GM21619 (cell line): ENCODE results near the gene KRT31.
"Not testable (repeated sequence)": the region's sequence is repeated elsewhere in the genome, so short reads cannot be mapped to it uniquely, and the experiment has no call there.

Experiments
- ATAC-seq: cut with Tn5 transposase; IDR thresholded peaks from one replicate; pipeline ENCODE4 v1.9.1; 2021; ENCODE audit not compliant: unreplicated experiment

Gene KRT31

GRCh38 chr17:41396996-41397660 is at the start of gene KRT31:
Gene KRT31, minus strand, starts transcription at chr17:41397608. Its CDS starts 69 bp downstream, at chr17:41397539.
- no peak for ATAC-seq

DNA sequence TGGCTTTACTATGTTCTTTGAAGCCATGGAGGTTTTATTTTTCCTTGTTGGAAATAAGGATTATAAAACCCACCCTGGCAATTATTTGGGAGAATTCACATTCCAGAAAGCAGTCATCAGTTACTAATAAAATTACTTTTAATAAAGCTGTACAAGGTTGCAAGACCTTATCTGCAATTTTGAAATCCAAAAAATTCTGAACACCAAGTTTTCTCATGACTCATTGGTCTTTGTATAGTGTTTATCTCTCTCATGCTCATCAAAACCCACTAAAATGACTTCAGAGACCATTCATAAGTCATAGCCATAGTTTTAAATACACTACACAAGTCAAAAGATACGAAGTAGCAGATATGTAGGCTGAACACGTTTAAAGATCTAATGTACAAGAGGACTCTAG is 49.4 kb upstream of the KRT31 start:
- no peak for ATAC-seq

- no peak for ATAC-seq
Measured at GRCh38 chr17:41444640-41445039, 47.2 kb upstream of the KRT31 start.

DNA sequence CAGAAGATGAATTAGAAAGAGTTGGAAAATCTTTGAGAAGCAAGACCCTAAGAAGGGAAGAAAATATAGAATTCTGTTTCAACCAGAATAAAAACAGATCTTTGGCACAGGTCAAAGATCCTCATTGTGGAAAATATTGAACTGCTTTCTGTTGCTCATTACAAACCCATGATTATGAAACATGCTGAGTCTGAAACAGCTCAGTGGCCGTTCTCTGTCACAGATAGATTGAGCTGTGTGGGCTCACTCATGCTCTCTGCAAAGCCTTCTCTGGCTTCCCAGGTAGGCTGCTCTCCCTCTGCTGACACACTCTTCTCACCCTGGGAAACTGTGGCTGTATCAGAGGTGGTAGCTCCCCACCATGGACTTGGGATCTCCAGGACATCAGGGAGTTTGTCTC is 46.8 kb upstream of the KRT31 start:
- no peak for ATAC-seq

- no peak for ATAC-seq
Measured at GRCh38 chr17:41442739-41443138, 45.3 kb upstream of the KRT31 start.

DNA sequence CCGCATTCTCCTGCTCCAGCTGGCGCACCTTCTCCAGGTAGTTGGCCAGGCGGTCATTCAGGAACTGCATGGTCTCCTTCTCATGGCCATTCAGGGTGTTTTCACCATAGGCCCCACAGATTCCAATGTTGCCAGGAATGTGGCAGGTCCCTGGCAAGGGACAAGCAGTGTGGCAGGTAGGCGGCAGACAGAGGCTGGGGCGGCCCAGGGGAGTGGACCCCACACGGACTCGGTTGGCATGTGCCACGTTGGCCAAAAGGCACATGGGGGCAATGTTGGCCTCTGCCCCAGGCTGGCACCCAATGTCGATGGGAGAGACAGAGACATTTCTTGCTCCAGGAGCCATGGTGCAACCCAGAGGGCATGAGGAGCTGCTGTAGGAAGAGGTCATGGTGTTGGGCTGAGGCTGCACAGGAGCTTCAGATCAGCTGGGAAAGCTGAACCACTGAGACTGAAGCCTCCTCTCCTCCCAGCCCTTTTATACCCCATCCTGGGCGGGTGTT is 43.2 kb upstream of the KRT31 start, which contains the start of gene KRT38:
Gene KRT38, minus strand, starts transcription at position 453 of the 503 bp plus-strand sequence. Its CDS starts 62 bp downstream, at position 391.
- no peak for ATAC-seq

- ATAC-seq, result no peak
Measured at GRCh38 chr17:41439375-41439774, 42.0 kb upstream of the KRT31 start.

DNA sequence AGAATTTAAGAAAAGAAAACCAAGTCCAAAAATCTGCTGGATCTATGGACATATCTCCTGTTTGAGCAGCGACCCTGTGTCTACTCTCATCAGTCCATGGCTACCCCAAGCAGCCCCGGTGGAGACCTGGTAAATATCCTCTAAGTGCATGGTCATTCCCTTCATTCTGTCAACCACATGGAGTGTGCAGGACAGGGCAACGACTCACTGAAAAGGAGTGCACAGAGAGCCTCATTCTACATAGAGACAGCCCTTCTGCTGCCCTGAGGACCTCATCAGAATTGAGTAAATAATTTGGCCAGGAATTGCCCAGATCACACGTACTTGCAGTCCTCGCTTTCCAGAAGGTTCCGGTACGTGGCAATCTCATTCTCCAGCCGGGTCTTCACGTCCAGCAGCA is 40.4 kb upstream of the KRT31 start:
- no peak for ATAC-seq

DNA sequence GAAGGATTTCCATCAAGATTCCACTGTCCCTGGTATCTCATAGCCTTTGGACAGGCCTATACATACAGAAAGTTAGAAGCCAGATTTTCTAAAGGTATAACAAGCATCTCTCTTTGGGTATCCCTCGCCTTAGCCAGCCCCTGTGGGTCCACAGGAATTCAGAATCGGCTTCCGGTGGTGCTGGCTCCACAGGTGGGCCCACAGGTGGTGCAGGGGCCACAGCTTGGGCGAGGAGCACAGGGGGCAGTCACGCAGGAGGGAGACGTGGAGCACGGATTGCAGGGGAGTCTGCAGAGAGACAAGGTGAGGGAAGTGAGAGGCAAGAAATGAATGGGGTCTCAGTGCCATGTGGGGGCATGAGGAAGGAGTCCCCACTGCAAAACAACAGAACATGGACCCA is 39.8 kb upstream of the KRT31 start:
- no peak for ATAC-seq

- no peak for ATAC-seq
Measured at GRCh38 chr17:41434415-41434814, 37.0 kb upstream of the KRT31 start.

DNA sequence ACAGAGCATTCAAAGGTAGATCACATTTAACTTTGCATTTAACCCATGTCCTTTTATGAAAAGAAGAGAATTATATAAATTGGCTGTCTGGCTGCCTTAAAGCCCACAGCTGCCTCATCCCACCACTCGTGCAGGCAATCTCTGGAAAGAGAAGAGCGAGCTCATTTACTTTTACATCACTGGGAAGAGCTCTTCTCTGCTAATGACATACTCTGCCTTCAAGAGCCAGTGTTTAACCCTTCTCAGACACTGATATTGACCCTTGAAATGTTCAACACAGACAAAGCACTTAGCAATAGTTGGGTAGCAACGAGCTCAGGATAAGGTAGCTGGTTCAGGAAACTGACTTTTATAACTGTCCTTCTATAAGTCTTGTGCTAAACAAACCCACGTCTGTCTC is 36.6 kb upstream of the KRT31 start:
- no peak for ATAC-seq

DNA sequence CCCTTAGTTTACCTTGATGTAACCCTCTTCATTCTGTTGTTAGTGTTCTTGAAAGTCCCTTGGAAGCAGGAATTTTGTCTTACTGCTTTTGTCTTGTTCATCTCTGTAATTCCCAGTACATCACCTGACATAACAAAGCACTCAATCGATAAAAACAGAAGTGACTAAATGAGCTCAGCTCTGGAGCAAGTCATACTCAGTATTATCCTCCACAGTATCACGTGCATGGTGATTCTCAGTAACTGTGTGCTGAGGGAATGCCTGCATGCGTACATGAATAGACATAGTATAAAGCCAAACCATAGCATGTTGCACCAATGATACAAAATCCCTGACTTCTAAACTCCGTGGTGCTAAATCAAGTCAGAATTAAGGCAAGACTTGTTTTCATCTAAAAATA is 36.2 kb upstream of the KRT31 start:
- ATAC-seq, result no peak

- not testable (repeated sequence) for ATAC-seq
Measured at GRCh38 chr17:41430376-41430775, 33.0 kb upstream of the KRT31 start.

- no peak for ATAC-seq
Measured at GRCh38 chr17:41429667-41430066, 32.3 kb upstream of the KRT31 start.

- ATAC-seq, result no peak
Measured at GRCh38 chr17:41428591-41429291, 31.3 kb upstream of the KRT31 start.

- no peak for ATAC-seq
Measured at GRCh38 chr17:41424111-41424635, 26.8 kb upstream of the KRT31 start, which contains the start of gene KRT37. Gene KRT37, minus strand, starts transcription at chr17:41424585. Its CDS starts 62 bp downstream, at chr17:41424523.

- ATAC-seq, result not testable (repeated sequence)
Measured at GRCh38 chr17:41422586-41422985, 25.2 kb upstream of the KRT31 start.

- no peak for ATAC-seq
Measured at GRCh38 chr17:41421617-41422016, 24.2 kb upstream of the KRT31 start.

DNA sequence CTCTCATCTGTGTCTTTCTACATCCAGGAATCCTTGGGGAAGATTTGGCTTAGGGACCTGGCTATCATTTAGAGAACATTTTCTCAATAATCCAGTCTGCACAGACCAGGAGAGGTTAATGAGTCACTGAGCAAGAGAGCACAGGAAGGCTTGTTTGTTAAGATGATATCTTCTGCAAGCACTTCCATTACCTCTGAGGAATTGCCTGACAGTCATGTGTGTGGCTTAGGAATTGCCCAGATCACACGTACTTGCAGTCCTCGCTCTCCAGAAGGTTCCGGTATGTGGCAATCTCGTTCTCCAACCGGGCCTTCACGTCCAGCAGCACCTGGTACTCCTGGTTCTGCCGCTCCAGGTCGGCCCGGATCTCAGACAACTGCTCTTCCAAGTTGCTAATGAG is 23.7 kb upstream of the KRT31 start:
- no peak for ATAC-seq

GRCh38 chr17:41420134-41420533 is 22.7 kb upstream of the KRT31 start:
- ATAC-seq, result no peak

DNA sequence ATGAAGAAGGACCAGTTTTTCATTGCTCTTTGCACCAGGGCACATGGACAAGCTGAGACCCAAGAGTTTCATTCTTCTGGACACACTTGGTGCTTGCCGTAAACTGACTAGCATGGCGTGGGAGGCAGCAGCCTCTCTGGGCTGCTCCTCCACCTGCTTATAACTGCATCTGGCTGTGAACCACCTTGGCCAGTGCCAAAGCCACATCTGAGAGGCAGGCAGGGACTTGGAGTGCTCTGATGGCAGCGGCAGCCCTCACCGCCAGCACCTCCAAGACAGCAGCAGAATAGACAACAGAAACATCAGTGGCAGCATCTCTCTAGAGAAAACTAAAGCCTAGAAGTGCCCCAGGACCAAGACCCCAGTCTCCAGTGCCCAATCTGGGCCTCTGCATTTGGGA is 22.3 kb upstream of the KRT31 start:
- ATAC-seq, result no peak
